Measurements from ENCODE around the gene LMAN1L.

The LMAN1L gene

GRCh38 chr15:74770211-74770903, 42.3 kb upstream of the LMAN1L start:
- H3K4me3 ChIP-seq (ENCODE audit: low read depth, low read length) = no peak overlapping the region
- TF ChIP-seq CTCF (IDR thresholded peaks at IDR 0.05; ENCODE audit: borderline replicate concordance, insufficient read depth, low read depth, low read length) = no peak

DNA sequence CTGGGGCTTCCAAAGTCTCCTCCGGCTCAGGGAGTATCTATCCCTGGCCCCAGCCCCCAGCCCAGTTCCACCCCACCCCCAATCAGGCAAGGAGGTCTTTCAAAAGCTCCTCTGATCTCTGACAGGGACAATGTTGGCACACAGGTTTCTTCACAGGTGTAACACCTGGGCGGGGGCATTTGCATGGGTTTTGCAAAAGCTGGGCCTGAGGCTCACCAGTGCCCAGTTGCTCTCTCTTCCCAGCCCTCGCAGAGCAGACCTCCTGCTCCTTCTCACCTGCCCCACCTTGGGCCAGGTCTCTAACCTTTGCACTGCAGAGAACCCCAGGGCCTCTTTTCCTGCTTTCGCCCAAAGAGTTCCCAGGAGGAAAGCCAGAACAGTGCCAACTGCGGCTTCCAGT, 39.3 kb upstream of the LMAN1L start:
- no peak overlapping the region for H3K4me3 ChIP-seq (ENCODE audit: low read depth, low read length)
- no peak for TF ChIP-seq CTCF (IDR thresholded peaks at IDR 0.05; ENCODE audit: borderline replicate concordance, insufficient read depth, low read depth, low read length)

DNA sequence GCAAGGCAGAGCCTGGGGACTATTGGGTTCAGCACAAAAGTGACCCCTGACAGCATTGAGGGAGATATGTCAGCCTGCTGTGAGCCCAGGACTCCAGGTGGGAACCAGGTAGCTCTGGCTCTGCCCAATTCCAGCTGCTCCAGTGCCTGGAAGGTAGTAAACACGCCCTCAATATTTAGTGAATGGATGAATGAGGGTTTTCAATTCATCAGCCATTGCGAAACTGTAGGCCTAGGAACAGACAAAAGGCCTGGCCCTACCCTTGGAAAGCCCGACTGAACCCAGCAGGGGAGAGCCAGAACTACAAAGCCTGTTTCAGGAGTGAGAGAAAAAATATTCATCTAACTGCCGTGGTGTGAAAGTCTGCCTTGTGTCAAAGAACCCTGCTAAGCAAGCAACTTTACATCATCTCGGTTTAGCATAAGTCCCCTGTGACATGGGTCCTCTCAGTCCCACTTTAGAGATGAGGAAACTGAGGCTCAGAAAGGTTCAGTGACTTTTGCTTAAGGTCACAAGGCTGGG, 38.8 kb upstream of the LMAN1L start:
- no peak overlapping the region for H3K4me3 ChIP-seq (ENCODE audit: low read depth, low read length)
- TF ChIP-seq CTCF (IDR thresholded peaks at IDR 0.05; ENCODE audit: borderline replicate concordance, insufficient read depth, low read depth, low read length) = no peak

DNA sequence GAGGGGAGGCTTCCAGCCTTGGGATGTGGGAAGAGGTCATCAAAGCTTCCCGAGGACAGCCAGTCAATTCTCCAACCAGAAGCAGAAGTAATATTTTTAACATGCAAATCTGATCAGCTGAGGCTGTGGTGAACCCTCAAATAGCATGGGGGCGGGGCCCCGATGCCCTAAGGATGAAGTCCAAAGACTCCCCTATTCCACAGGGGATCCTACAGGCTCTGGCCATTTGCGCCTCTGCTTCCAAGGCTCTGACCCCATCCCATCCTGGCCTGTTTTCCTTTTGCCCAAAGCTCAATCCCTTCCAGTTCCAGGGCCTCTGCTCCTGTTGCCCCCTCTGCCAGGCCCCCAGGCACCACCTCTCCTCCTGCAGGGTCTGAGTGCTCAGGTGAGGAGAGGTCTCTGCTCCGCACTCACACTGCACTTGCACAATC, 37.5 kb upstream of the LMAN1L start:
- no peak overlapping the region for H3K4me3 ChIP-seq (ENCODE audit: low read depth, low read length)
- TF ChIP-seq CTCF (IDR thresholded peaks at IDR 0.05; ENCODE audit: borderline replicate concordance, insufficient read depth, low read depth, low read length) = no peak

GRCh38 chr15:74775894-74776293, 36.7 kb upstream of the LMAN1L start:
- no peak for TF ChIP-seq CTCF (IDR thresholded peaks at IDR 0.05; ENCODE audit: borderline replicate concordance, insufficient read depth, low read depth, low read length)
- H3K4me3 ChIP-seq (ENCODE audit: low read depth, low read length) = no peak overlapping the region

GRCh38 chr15:74776821-74777768, 35.5 kb upstream of the LMAN1L start:
- peak overlapping the region; percentile 39 for H3K4me3 ChIP-seq (ENCODE audit: low read depth, low read length)
- no peak for TF ChIP-seq CTCF (IDR thresholded peaks at IDR 0.05; ENCODE audit: borderline replicate concordance, insufficient read depth, low read depth, low read length)

Data from GM12875 (cell line).